ENCODE measurements around the gene RPL38. TPM values are rescaled to one million over a fixed set of nuclear protein-coding genes. Genes with fewer than 3 reads are reported as not detected.

Gene RPL38
- total RNA-seq, 1 experiment from 2014 or later: 3,689 TPM

DNA sequence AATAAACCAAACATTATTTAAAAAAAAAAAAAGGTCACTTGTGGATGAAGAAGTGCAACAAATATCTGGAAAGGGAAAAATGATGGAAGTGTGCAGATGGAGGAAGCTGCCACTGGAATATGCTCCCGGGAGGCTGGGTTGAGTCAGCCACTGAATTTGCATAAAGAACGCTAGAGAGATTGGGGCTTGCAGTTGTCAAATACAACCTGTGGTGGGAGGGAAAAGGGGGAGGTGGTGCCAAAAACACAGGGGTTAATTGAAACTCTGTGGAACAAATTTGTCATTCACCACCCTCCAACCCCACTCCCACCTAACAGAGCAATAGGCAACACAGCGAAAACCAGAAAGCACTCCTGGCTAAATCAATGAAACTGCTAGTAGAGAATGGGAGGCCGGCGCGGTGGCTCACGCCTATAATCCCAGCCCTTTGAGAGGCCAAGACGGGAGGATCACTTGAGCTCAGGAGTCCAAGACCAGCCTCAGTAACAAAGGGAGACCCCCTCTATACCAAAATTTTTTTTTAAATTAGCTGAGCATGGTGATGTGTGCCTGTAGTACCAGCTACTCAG, 37.6 kb upstream of the RPL38 start:
- Histone ChIP-seq H4K20me1 (ENCODE audit: low read length) (no peaks in the 10 kb centered on the region), H3K4me2 (ENCODE audit: low read length) (no peak overlapping the region), H3K9me2 (replicated peaks; ENCODE audit: low read length) (no peaks in the 10 kb centered on the region), H3K9me3 (ENCODE audit: low read length) (no peaks in the 10 kb centered on the region), H3K36me3 (ENCODE audit: low read depth, low read length) (no peaks in the 10 kb centered on the region), H3F3A (ENCODE audit: low read length, unreplicated experiment) (no peaks in the 10 kb centered on the region), H3K27me3 (ENCODE audit: low read length) (peaks cover 89% of the 10 kb centered on the region), H3K9ac (ENCODE audit: low read length) (no peak overlapping the region), H3K27ac (ENCODE audit: low read length) (no peak overlapping the region), H2AFZ (ENCODE audit: low read length) (no peak overlapping the region), H3K4me3 (ENCODE audit: low read length) (no peak overlapping the region), H3K79me2 (ENCODE audit: low read length) (no peaks in the 10 kb centered on the region), H3K4me1 (ENCODE audit: insufficient read depth, low read length) (no peaks in the 10 kb centered on the region)
- no peak for ATAC-seq
- TF ChIP-seq, protein P1, sequence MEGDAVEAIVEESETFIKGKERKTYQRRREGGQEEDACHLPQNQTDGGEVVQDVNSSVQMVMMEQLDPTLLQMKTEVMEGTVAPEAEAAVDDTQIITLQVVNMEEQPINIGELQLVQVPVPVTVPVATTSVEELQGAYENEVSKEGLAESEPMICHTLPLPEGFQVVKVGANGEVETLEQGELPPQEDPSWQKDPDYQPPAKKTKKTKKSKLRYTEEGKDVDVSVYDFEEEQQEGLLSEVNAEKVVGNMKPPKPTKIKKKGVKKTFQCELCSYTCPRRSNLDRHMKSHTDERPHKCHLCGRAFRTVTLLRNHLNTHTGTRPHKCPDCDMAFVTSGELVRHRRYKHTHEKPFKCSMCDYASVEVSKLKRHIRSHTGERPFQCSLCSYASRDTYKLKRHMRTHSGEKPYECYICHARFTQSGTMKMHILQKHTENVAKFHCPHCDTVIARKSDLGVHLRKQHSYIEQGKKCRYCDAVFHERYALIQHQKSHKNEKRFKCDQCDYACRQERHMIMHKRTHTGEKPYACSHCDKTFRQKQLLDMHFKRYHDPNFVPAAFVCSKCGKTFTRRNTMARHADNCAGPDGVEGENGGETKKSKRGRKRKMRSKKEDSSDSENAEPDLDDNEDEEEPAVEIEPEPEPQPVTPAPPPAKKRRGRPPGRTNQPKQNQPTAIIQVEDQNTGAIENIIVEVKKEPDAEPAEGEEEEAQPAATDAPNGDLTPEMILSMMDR (conservative IDR thresholded peaks at IDR 0.05; ENCODE audit: low read depth, low read length): no peak
- TF ChIP-seq EZH2 (IDR thresholded peaks at IDR 0.05; ENCODE audit: low read length, unreplicated experiment) (no peak), EZH2phosphoT487 (IDR thresholded peaks at IDR 0.05; ENCODE audit: borderline replicate concordance, low read length) (no peak)
- no TSS peak for BruUV-seq (replicated peaks)
- ChIA-PET POLR2A (ENCODE audit: unreplicated experiment) (no interaction called here), CTCF (no interaction called here)
- DNase-seq: no peak
- intact Hi-C loops (cut with micrococcal nuclease): no loop called here

DNA sequence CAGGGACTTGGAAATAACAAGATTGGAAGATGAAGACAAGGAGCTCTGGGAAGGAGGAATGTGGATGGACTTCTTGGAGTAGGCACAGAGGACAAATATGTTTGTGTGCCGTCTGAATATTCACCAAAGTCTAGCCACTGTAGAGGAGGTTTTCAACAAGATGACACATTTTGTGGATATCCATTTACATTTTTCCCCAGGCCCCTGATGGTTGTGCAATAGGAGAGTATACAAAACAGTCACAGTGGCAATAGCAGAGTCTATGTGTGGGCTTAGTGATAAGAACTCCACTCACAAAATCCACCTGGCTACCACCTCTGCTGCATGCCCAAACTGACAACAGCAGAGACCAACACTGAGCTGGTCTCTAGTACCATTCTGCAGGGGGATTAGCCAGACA, 32.6 kb upstream of the RPL38 start:
- Histone ChIP-seq H3K27me3 (ENCODE audit: low read length) (peaks cover 84% of the 10 kb centered on the region), H3K79me2 (ENCODE audit: low read length) (no peaks in the 10 kb centered on the region), H2AFZ (ENCODE audit: low read length) (no peak overlapping the region), H3K9me2 (replicated peaks; ENCODE audit: low read length) (no peaks in the 10 kb centered on the region), H3K27ac (ENCODE audit: low read length) (no peak overlapping the region), H3K4me1 (ENCODE audit: insufficient read depth, low read length) (no peaks in the 10 kb centered on the region), H3K4me2 (ENCODE audit: low read length) (no peak overlapping the region), H3K9ac (ENCODE audit: low read length) (no peak overlapping the region), H3K4me3 (ENCODE audit: low read length) (no peak overlapping the region), H3K9me3 (ENCODE audit: low read length) (no peaks in the 10 kb centered on the region), H3F3A (ENCODE audit: low read length, unreplicated experiment) (no peaks in the 10 kb centered on the region), H4K20me1 (ENCODE audit: low read length) (no peaks in the 10 kb centered on the region), H3K36me3 (ENCODE audit: low read depth, low read length) (no peaks in the 10 kb centered on the region)
- TF ChIP-seq EZH2 (IDR thresholded peaks at IDR 0.05; ENCODE audit: low read length, unreplicated experiment) (no peak), EZH2phosphoT487 (IDR thresholded peaks at IDR 0.05; ENCODE audit: borderline replicate concordance, low read length) (no peak)
- ChIA-PET CTCF (interaction anchor here (0.7 kb wide), 1 partner anchor 169 kb away, joined by 3 read pairs; no protein-coding TSS in a partner anchor), POLR2A (ENCODE audit: unreplicated experiment) (no interaction called here)
- DNase-seq (no peak), ATAC-seq (no peak)
- intact Hi-C loops (cut with micrococcal nuclease): no loop called here
- BruUV-seq (replicated peaks): no TSS peak

DNA sequence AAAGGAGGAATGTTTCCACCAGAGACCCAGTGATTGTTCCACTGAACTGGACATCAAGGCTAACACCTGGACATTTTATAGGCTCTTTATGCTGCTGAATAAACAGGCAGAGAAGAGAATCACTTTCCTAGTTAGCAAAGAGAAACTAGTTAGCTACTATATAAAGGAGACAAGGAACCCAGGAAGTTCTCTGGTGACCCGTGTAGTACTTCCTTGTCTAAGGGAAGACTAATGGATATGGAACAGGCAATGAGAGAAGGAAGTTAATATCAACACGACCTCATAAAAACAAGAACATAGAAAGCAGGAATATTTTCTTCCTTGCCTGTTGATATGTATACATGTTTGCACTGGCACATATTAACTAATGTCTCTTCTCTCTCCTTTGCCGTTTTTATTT, 30.8 kb upstream of the RPL38 start:
- Histone ChIP-seq H3K79me2 (ENCODE audit: low read length) (no peaks in the 10 kb centered on the region), H3K4me2 (ENCODE audit: low read length) (no peak overlapping the region), H2AFZ (ENCODE audit: low read length) (no peak overlapping the region), H3F3A (ENCODE audit: low read length, unreplicated experiment) (no peaks in the 10 kb centered on the region), H3K36me3 (ENCODE audit: low read depth, low read length) (no peaks in the 10 kb centered on the region), H3K27ac (ENCODE audit: low read length) (no peak overlapping the region), H4K20me1 (ENCODE audit: low read length) (no peaks in the 10 kb centered on the region), H3K4me1 (ENCODE audit: insufficient read depth, low read length) (0 out of 2 replicates have a peak, but pooled peaks cover 8% of the 10 kb centered on the region), H3K9ac (ENCODE audit: low read length) (no peak overlapping the region), H3K4me3 (ENCODE audit: low read length) (no peak overlapping the region), H3K9me2 (replicated peaks; ENCODE audit: low read length) (no peaks in the 10 kb centered on the region), H3K9me3 (ENCODE audit: low read length) (no peaks in the 10 kb centered on the region), H3K27me3 (ENCODE audit: low read length) (peaks cover 70% of the 10 kb centered on the region)
- ATAC-seq: no peak
- TF ChIP-seq EZH2 (IDR thresholded peaks at IDR 0.05; ENCODE audit: low read length, unreplicated experiment) (no peak), EZH2phosphoT487 (IDR thresholded peaks at IDR 0.05; ENCODE audit: borderline replicate concordance, low read length) (no peak)
- TF ChIP-seq, protein P1 (conservative IDR thresholded peaks at IDR 0.05; ENCODE audit: low read depth, low read length): no peak
- ChIA-PET CTCF (no interaction called here), POLR2A (ENCODE audit: unreplicated experiment) (no interaction called here)
- no peak for DNase-seq
- intact Hi-C loops (cut with micrococcal nuclease): no loop called here
- BruUV-seq (replicated peaks): no TSS peak
